HG02852 (cell line): ENCODE measurements around the gene DCAF6.

Source experiments
- ATAC-seq: cut with Tn5 transposase; IDR thresholded peaks from one replicate; pipeline ENCODE4 v1.9.1; 2021; ENCODE audit warnings: mild to moderate bottlenecking, moderate library complexity; ENCODE audit not compliant: unreplicated experiment

DCAF6 gene

GRCh38 chr1:168099337-168099801, 162.9 kb downstream of the DCAF6 start:
- ATAC-seq: no peak

- no peak for ATAC-seq
Observed at GRCh38 chr1:168100315-168101002, 164.0 kb downstream of the DCAF6 start.

- ATAC-seq: no peak
Observed at GRCh38 chr1:168101336-168101735, 164.9 kb downstream of the DCAF6 start.

GRCh38 chr1:168102487-168102886, 166.0 kb downstream of the DCAF6 start:
- no peak for ATAC-seq

GRCh38 chr1:168104535-168104934, 168.1 kb downstream of the DCAF6 start:
- no peak for ATAC-seq

GRCh38 chr1:168105846-168106245, 169.4 kb downstream of the DCAF6 start:
- ATAC-seq: no peak

GRCh38 chr1:168106274-168106673, 169.8 kb downstream of the DCAF6 start:
- no peak for ATAC-seq

- ATAC-seq: no peak
Observed at GRCh38 chr1:168110896-168111545, 174.5 kb downstream of the DCAF6 start.

GRCh38 chr1:168112673-168113305, 176.3 kb downstream of the DCAF6 start:
- no peak for ATAC-seq

- no peak for ATAC-seq
Observed at GRCh38 chr1:168114845-168115244, 178.4 kb downstream of the DCAF6 start.

- no peak for ATAC-seq
Observed at GRCh38 chr1:168116327-168116799, 179.9 kb downstream of the DCAF6 start.

- no peak for ATAC-seq
Observed at GRCh38 chr1:168119750-168120149, 183.3 kb downstream of the DCAF6 start.

- ATAC-seq: no peak
Observed at GRCh38 chr1:168121401-168122011, 185.0 kb downstream of the DCAF6 start.

- no peak for ATAC-seq
Observed at GRCh38 chr1:168125051-168125450, 188.6 kb downstream of the DCAF6 start.
